Activated CD8-positive, alpha-beta memory T cell treated with anti-CD3 and anti-CD28 coated beads, Interleukin-2, amount 50 U/mL, for 1 hour (primary cell): ENCODE data around the gene FAM181A.

Source experiments
- DNase-seq: peaks from one replicate; pipeline ENCODE4 v3.0.0-alpha.2; 2020; ENCODE audit errors: extremely low read depth

FAM181A gene

GRCh38 chr14:93962701-93963601, 35.8 kb downstream of the FAM181A start:
- DNase-seq, result no peak

DNA sequence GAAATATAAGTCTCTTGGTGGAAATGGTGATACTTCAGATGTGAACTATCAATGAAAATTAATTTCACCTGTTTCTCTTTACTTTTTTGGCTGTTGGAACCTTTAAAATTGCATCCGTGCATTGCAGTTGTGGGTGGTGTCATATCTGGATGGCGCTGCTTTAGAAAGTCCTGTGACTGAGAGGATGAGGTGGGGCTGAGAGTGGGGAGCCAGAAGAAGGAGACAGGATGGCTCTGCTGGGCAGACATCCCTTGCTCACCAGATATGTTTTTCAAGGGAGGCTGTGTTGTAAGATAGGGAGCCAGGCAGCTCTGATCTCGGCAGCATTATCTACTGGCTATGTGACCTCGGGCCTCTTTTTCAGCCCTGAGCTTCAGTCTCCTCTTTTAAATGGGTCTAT, 36.5 kb downstream of the FAM181A start:
- DNase-seq, result no peak

GRCh38 chr14:93964281-93964680, 37.1 kb downstream of the FAM181A start:
- DNase-seq, result no peak

DNA sequence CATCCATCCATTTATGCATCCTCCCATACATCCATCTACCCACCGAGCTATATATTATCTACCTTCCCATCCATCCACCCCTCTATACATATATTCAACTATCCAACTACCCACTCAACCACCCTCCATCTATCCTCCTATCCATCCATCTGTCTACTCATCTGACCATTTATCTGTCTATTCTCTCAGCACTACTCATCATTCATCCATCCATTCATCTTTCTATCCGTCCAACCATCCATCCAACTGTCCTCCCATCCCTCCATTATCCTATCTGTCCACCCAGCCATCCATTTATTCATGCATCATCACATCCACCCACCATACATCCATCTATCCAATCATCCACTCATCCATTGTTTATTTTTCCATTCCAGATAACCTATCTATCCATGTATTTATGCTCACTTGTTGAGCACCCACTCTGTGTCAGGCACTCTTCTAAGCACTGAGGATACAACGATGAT, 37.7 kb downstream of the FAM181A start:
- DNase-seq, result no peak

GRCh38 chr14:93965287-93965821, 38.2 kb downstream of the FAM181A start:
- DNase-seq, result no peak

DNA sequence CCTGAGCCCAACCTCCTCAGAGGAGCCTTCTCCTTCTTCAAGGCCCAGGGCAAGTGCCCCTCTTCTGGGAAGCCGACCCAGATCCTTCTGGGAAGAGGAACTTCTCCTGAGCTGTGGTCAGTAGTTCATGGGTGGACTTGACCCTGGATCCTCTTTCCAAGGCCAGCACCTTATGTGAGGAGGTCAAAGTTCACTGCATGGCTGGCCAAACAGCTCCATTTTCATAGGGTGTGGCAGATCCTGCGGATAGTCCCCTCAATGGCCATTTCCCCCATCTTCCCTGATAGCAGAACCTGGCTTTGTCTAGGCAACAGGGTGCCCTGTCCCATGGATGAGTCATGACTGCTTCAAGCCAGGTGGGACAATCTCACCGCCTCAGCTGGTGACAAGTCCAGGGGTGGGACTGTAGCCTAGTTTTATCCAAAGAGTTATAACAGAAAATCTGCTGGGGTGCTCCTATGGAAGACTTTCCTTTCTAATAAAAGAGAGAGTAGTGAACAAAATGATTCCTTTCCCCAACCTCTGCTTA, 38.9 kb downstream of the FAM181A start:
- DNase-seq, result no peak

GRCh38 chr14:93967637-93968250, 40.6 kb downstream of the FAM181A start:
- no peak for DNase-seq

DNA sequence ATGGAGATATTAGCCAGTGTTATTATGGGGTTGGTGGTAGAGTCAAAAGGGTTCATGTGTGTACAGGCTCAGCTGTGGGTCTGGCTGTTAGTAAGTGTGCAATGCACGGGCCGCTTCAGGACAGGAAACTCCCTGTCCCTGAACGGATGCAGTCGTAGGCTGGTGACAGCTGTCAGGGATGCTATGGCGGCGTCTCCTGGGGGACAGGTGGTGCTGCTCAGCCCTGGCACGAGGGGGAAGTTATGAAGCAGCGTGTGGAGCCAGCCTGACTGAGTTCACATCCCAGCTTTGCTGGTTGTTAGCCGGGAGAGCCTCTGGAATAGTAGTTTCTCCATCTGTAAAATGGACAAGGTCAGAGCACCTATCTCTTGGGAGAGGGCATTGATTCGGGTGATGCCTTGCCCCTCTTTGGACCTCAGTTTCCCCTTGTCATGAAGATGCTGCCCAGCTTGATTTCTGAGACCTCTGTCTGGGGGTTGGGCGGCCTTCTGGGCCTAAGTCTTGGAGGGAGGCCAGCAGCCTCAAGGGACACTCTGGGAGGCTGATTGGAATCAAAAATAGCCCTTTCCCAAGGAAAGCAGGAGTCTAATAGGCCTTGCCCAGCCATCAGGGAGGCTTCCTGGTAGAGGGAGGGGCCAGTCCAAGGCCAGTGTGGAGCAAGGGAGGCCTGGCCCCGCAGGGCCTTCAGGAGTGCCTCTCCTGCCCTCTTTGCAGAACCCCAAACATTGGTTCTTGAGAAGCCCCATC, 42.1 kb downstream of the FAM181A start:
- DNase-seq, result no peak

- DNase-seq, result no peak
Observed at GRCh38 chr14:93970585-93970964, 43.4 kb downstream of the FAM181A start.

- DNase-seq, result no peak
Observed at GRCh38 chr14:93970965-93971634, 44.0 kb downstream of the FAM181A start.

- no peak for DNase-seq
Observed at GRCh38 chr14:93971635-93972027, 44.5 kb downstream of the FAM181A start.

GRCh38 chr14:93972618-93973205, 45.6 kb downstream of the FAM181A start:
- no peak for DNase-seq

- DNase-seq, result no peak
Observed at GRCh38 chr14:93973607-93974006, 46.5 kb downstream of the FAM181A start.

DNA sequence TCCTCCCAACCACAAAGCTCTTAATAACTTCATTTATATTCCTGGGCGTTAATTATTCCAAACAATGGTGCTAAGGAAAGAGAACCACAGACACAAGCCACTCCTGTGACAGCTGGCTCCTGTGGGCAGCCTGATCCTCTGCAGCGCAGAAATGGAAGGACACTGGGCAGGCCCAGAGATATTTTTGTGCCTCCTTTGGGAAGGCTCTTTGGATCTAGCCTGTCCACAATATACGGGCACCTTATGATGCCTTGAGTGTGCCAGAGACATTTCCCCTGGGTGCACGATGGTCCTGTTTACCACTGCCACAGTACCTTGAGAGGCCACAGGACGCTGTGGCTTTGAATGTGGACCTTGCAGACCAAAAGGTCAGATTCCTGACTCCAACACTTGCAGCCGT, 47.2 kb downstream of the FAM181A start:
- DNase-seq, result no peak

- no peak for DNase-seq
Observed at GRCh38 chr14:93974833-93975232, 47.7 kb downstream of the FAM181A start.

DNA sequence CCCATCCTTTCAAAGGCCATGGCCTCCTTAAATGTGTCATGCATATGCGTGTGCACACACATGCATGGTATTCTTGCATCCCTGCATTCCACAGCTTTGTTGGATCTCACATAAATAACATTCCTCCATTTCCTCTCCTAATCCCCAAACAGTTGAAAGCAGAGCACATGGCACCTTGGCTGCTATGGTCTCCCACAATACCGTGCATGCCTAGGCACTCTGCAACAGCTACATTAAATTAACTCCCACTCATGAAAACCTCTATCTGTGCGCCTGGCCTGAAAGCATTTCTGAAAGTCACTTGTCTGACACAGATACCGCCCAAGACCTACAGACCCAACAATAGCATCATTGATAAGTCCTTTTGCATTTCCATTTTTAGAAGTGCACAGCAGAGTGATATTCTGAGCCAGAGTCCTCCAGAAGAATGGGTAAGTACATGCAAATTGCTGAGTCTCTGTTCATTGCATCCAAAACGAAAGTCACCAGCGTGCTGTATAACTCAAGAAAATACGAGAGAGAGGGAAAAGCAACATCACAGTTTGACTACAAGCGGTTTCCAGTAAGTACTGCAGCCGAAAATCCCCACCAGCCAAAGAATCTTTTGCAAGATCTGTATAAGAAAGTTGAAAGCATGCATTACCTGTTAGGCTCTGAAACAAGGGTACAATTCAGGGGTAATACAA, 48.8 kb downstream of the FAM181A start:
- no peak for DNase-seq

DNA sequence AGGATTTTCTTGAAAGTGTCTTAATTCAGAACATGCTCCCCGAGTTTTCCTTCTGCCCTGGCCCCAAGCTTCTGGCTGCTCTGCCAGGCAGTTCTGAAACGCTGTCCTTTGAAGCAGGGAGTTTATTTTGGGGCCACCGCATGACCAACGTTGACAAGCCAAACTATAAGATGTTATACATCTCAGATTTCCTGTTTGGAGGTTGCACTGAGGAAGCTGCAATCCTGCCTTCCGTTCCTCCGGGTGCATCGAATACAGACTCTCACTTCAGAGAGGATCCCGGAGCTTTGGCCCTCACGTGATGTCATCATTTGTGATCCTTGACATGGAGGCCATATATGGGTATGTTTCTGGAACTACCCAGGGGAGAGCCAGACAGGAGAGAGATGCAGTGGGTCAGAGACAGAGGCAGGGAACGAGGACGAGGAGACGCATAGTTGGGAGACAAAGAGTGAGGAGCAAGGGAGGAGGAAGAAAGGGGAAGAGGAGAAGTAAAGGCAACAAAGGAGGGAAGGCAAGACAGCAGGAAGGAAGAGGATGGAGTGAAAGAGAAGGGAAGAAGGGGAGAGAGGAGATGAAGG, 49.4 kb downstream of the FAM181A start, which contains the start of gene ASB2:
TSS of gene ASB2 (minus strand) at position 94 of the 581 bp plus-strand sequence. CDS start 12,031 bp downstream, outside the sequence.
- DNase-seq, result no peak

GRCh38 chr14:93977171-93977570, 50.0 kb downstream of the FAM181A start:
- DNase-seq, result no peak

GRCh38 chr14:93977790-93978581, 50.8 kb downstream of the FAM181A start:
- peak; percentile 61 for DNase-seq
